Measurements from ENCODE around the gene ULBP3.
"Not testable (repeated sequence)": the region's sequence is repeated elsewhere in the genome, so short reads cannot be mapped to it uniquely, and the experiment has no call there.

Gene ULBP3

DNA sequence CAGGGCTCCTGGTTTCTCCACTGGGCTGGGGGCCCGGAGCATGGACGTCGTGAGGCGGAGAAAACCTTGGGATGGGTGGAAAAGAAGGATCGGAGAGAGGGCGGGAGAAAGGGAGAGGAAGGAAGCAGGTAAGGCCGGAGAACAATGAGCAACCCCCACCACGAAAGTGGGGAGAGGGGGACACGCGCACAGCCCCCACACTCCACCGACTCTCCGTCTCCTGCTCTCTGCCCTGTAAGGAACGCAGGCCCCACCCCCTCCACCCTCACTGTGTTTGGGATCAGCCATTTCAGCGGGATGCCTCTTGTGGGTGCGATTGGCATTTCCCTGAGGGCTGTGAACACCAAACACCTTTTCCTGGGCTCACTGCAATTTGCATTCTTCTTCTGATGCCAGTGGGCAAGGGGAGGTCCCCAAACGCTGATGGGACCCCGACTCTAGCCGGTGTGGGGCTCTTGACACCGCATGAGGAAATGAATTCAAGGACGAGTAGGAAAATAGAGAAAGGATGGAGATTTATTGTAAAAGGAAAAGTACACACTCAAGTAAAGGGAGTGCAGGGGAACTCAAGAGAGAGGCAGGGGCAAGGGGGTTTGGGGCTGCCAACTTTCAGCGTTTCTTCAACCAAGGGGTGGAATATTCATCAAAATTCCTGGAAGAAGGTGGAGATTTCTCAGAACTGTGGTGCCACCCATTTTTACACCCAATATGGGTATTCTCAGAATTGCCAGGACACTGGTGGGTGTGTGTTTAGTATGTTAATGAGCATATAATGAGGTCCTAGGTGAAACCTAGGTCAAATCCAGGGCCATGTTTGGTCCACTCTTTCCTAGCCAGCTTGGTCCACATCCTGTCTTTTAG, 30.5 kb downstream of the ULBP3 start:
- DNase-seq = peak; percentile 45

GRCh38 chr6:150037526-150038201, 31.3 kb downstream of the ULBP3 start:
- DNase-seq = no peak

DNA sequence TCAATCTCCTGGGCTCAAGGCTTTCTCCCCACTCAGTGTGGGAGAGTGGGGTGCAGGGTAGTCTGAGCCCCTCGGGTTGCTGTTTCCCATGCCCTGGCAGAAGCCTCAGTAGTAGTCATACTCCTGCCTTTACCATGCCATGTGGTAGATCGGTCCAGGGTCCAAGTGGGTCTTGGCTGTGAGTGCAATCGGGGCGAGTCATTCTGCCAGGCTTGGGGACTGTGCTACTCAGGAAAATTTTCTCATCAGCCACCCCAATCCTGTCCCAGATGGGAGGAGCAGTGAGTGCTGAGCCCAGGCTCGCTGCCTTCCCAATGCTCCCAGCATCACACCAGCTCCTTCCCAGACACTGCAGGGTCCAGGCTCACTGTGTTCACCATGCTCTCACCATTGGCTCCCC, 32.8 kb downstream of the ULBP3 start:
- no peak for DNase-seq

GRCh38 chr6:150033207-150033771, 35.6 kb downstream of the ULBP3 start:
- DNase-seq = no peak

GRCh38 chr6:150032598-150032997, 36.3 kb downstream of the ULBP3 start:
- DNase-seq = no peak

- no peak for DNase-seq
These were observed 38.3 kb downstream of the ULBP3 start for GRCh38 chr6:150030611-150031010.

DNA sequence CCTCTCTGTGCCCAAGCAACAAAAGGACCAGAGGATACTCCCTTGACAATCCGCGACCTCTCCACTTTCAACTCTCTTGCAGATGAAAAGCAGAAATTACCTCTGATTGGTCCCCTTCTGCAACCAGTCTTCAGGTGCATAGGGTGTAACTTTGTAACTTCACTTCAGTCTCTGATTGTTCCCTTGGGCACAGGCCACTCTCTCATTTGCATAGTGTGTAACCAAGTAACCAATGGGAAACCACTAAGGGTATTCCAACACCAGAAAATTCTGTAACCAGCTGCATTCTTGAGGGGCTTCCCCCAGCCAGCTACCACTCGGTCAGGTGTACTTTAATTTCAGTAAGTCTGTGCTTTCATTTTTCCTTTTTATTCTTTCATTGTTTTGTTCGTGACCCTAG, 39.2 kb downstream of the ULBP3 start:
- DNase-seq = no peak

GRCh38 chr6:150029276-150029675, 39.6 kb downstream of the ULBP3 start:
- no peak for DNase-seq

GRCh38 chr6:150028799-150029198, 40.1 kb downstream of the ULBP3 start:
- DNase-seq = no peak

DNA sequence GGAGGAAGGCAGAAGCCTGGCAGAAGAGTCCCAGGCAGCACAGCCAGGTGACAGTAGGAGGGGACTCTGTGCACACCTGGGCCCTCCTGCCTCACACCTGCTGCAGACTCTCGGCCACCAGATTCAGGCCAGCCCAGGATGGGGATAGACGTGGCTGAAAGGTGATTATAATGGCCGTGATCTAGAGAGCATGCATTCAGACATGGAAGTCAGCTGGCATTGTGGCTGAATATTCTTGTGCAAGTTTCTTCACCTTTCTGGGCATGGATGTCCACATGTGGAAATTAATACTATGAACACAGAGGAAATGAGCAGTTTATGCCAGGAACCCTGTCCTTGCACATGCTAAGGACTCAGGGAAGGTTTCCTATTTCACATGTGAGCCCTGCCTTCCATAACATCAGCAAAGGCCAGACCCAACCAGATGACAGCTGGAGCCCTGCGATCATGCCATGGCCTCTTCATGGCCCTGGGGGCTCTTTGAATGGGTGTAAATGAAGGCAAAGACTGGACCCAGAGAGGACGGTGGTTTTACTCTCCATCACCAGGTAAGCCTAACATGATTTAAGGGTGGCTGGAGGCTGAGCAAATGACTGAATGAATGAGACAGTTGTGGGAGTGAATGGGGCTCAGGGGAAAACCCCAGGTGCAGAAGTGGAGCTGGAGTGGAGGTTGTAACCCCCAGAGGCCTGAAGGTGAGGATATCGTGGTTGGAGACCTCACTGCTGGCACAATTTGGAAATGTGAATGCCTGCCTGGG, 40.9 kb downstream of the ULBP3 start:
- DNase-seq = no peak

DNA sequence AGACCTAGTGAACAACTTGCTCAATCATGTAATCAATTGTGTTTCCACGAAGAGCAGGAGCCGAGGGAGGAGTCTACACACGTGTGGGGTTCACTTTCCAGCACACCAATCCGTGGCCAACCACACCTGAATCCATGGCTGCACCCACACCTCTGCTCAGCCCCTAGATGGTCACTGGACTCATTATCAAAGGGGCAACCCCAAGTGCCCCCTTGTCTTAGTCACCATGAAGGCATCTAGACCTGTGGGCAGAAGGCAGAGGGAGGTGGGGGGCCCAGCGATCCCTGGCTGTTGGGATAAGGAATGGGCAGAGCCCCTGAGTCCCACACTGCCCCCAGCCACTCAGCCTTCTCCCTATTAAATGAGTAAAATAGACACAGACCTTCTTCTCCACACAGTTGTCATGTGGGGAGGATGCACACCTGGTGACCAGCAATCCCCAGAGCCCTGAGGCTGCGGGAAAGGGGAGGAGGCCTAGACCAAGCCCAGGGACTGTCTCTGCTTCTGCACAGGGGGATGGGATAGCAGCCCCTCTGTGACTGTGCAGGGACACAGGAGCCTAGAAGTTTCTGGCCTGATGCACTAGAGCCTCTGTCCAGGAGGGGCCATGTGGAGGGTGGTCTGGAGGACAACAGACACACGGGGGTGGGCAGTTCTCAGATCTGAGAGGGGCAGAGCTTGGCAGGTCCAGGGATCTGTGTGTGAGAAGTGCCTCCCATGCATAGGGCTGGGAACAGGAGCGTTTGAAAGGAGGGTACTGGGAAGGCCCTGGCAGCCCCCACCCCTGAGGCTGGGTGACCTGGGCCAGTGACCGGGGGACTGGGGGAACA, 41.7 kb downstream of the ULBP3 start:
- DNase-seq = no peak

DNA sequence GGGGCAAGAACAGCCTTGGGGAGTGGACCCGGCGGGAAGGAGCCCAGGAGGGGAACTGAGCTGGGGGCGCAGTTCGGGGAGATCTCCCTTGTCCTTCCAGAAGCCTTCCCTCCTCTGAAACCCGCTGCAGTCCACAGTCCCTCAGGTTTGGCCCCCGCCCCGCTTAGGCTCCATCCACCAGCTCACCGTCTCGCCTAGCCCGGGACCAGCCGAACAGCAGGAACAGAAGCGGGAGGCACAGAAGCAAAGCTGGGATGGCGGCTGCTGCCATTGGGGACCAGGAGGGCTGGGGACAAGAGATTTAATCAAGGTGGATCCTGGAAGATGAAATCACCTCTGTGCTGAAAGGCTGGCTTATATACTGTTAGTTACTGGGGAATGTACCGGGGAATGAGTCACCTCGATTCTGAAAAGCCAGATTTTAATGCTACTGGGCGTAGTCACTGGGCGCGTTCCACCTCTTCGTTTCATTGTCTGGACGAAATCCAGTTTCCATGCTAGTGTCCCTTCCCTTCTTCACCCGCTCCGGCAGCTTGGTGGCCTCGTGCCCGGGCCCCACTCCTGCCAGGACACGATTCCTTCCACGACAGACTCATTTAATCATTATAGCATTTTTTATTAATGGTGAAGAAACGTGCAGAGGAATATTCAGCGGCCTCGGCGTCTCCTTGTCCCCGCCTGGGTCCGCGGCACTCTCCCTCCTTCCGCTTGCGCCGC, 43.6 kb downstream of the ULBP3 start, which contains the start of gene RAET1L:
TSS of gene RAET1L (minus strand) at position 332 of the 717 bp plus-strand sequence. CDS start at position 271, 61 bp downstream.
- peak; percentile 66 for DNase-seq

DNA sequence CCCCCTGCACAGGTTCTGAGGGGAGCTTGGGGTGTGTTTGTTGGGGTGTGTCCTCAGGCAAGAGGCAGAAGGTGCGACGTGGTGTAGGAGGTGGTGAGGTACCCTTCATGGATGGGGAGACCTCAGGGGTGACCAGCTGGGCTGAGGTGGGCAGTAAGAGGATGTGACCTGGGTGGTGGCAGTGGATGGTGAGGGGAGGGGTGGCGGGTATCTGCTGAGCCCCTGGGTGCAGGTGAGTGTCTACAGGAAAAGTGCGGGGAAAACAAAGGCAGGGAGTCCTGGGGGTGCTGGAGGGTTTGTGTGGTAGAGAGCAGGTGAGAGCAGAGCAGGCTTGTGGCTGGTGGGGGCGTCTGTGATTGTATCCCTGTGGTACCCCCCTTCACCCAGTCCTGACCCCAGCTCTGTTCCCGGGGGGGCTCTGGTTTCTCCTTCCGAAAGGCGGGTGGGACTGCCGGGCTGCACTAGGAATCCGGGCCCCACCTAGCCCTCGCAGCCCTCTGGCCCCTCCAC, 44.2 kb downstream of the ULBP3 start:
- DNase-seq = no peak

DNA sequence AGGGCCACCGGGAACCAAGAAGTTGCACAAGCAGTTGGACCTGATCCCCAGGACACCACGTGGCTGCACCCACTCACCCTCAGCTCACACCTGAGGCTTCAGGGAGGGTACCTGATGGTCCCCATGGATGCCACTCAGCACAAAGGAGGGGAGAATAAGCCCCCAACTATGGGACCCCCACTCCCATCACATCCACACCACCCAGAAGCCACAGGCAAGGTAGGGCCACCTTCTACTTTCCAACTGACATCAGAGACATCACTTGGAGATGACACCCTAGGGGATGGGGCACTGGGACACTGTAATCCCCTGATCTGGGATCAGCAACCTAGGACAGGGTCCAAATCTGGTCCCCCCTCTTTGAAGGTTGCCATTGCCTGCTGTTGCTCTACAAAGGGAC, 44.9 kb downstream of the ULBP3 start:
- not testable (repeated sequence) for DNase-seq

GRCh38 chr6:150021870-150022269, 47.1 kb downstream of the ULBP3 start:
- not testable (repeated sequence) for DNase-seq

DNA sequence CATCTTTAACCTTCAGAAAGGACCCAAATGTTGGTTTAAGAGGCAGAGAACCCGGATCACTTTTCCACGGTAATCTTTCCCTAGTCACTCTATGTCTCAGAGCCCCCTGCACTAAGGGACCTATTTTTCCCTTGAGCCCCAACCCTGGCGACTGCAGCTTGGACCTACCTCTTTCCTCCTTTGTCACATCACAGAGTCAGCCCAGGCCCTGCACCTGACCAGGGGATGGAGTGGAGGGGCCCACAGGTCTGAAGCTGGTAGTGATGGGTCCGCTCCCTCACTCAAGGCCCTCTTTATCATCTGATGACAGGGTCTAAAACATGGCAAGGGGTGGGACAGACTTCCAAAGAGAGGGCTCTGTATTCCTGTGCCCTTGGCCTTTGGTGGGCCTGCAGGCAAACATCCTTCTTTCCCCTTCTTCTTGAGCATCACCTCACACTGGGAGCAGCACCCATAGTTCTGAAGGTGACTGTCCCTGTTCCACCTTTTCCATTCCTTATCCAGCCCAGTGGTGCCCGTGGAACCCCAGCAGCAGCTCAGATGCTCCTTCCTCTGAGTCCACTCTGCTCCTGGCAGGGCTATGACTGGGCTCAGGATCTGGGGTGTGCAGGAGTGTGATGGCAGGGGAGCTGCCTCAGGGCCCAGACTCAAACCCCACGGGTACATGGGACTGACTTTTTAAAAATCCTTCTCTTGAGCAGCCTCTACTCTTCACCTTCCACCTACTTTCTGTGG, 49.9 kb downstream of the ULBP3 start:
- no peak for DNase-seq

DNA sequence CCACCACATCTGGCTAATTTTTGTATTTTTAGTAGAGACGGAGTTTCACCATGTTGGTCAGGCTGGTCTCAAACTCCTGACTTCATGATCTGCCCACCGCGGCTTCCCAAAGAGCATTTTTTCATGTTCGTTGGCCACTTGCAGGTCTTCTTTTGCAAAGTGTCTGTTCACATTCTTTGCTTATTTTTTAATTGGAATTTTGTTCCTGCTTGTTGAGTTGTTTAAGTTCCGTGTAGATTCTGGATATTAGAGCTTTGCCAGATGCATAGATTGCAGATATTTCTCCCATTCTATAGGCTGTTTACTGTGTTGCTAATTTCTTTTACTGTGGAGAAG, 51.8 kb downstream of the ULBP3 start:
- DNase-seq = not testable (repeated sequence)

DNA sequence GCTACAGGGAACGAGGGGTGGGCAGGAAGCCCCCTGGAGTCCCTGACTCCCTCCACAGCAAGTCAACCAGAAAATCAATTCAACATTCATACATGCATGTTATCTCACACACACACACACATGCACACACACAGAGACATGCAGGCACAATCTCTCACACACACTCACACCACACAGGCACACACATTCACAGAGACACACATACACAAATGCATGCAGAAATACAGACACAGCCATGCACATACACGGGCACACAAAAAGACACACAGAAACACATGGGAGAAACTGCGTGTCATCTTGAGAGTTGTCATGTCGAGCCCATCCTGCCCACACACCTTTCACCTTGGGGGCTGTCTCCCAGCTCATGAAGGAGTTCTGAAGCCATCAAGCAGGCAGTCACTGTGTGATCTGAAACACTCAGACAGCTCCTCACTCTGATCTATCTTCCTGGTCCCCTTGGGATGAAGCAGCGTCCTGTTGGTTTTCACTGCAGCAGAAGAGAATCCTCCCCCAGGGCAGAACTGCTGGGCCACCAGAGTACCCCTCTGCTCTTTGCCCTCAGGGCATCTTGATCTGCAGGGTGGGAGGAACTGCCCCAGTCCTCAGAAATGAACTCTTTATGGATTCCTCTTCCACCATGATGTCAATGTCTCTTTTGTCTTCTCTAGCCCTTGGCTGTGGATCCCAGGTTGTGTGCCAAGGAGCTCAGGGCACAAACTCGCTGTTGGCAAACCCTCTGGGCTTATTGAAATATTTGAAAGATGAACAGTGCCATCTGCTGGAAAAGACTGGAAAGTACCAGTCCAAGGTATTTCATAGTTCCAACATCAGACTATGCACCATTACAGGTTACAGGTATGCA, 52.4 kb downstream of the ULBP3 start:
- peak; percentile 64 for DNase-seq

DNA sequence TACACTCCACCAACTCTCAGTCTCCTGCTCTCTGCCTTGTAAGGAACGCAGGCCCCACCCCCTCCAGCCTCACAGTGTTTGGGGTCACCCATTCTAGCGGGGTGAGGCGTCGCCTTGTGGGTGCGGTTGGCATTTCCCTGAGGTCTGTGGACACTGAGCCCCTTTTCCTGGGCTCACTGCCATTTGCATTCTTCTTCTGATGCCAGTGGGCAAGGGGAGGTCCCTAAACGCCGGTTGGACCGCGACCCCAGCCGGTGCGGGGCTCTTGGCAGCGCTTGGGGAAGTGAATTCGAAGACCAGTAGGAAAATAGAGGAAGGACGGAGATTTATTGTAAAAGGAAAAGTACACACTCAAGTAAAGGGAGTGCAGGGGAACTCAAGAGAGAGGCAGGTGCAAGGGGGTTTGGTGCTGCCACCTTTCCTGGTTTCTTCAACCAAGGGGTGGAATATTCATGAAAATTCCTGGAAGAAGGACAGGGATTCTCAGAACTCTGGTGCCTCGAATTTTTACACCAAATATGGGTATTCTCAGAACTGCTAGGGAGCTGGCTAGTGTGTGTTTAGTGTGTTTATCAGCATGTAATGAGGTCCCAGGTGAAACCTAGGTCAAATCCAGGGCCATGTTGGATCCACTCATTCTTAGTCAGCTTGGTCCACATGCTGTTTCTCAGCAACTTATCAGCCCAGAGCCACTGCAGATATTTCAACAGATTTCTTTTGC, 53.5 kb downstream of the ULBP3 start:
- not testable (repeated sequence) for DNase-seq
